GM18870 (cell line): ENCODE measurements around the gene ARHGAP6.
"Not testable (repeated sequence)": the region's sequence is repeated elsewhere in the genome, so short reads cannot be mapped to it uniquely, and the experiment has no call there.

Source experiments
- ATAC-seq: cut with Tn5 transposase; IDR thresholded peaks from one replicate; pipeline ENCODE4 v1.9.1; 2021; ENCODE audit warnings: moderate library complexity; ENCODE audit not compliant: unreplicated experiment

The ARHGAP6 gene

DNA sequence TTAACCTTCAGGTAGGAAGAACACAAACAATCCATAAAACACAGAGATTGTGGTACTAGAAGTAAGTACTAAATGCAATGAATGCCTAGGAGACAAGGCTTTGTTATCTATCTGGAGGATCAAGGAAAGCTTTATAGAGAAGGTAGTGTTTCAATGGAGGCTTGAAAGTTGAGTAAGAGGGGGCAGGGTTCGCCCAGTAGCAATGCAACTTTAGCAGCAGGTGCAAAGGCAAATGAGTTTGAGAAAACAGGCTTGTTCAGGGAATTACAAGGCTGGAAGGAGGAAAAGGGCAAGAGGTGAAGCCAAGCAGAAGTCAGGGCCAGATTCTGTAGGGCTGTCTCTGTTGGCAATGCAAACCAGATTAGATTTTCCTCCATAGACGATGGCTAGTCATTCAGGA, 408.0 kb downstream of the ARHGAP6 start:
- ATAC-seq: no peak

DNA sequence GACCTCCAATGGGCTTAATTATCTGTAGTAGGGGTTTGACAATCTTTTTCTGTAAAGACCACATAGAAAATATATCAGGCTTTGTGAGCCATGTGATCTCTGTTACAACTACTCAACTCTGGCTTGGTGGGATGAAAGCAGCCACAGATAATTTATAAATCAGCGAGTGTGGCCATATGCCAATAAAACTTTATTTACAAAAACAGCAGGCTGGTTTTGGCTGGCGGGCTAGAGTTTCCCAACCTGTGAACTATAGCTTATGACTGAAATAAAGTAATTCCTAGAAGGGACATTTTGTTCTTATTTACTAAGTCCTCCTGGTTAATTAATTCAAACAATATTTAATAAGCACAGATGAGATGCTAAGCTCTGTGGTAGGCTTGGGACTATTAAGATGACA, 408.4 kb downstream of the ARHGAP6 start:
- no peak for ATAC-seq

DNA sequence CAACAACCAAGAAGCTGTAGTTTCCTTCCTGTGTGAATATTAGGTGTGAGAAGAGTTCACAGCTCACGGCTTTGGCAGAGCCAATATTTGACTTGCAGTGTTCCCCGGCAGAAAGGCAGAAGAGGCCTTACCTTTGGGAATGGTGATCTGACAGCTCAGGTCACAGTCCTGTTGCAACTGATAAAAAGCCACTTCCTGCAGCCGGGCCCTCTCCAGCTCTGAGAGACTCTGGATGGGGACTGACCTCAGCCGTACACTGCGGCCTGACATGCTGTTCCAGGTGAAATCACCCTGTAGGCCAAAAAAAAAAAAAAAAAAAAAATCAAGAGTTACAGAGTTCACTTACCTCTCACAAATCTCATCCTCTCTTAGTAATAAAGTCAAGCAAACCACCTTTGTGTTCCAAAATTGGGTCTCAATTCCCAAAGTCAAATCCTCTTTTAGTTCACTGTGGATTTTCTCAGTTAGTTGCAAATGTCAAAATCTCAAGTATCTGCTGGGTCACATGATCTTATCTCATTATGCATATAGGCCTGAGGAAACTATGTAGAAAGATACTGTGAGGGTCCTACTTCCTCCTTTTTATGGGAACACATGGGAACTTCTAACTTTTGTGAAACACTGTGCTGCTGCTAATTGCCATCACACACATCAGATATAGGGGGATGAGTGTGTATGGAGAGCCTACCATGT, 411.2 kb downstream of the ARHGAP6 start:
- no peak for ATAC-seq

DNA sequence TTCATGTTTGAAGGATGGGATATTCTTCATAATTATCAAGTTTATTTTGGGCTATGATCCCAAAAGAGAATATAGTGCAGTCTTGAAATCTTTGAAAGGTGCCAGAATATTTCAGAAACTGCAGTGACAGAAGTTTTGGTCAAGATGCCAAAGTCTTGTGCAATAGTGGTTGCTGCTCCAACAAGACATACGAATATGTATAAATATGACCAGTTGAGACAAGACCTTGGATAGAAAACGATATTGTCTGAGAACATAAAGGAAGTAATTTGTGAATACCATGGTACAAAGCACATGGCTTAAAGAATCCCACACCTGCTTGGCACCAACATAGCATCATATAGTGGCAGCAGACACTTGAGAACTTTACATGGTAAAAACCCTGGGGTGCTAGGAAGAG, 421.1 kb downstream of the ARHGAP6 start:
- no peak for ATAC-seq

DNA sequence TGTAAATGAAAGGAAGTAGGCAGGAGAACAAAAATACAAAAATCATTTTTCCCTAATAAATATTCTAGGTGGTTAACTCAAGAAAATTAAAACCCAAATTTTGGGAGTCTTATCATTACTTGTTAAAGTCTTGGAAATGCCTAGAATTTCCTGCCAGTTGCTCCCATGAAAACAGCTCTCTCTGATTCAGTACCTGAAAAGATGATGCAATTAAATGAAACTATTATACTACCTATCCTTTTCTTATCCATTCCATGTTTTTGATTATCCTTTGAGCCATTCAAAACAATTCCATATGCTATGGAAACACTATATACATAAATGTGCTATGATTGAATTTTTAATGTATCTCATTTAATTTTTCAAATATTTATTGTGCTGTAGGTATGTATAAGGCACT, 423.0 kb downstream of the ARHGAP6 start:
- no peak for ATAC-seq

DNA sequence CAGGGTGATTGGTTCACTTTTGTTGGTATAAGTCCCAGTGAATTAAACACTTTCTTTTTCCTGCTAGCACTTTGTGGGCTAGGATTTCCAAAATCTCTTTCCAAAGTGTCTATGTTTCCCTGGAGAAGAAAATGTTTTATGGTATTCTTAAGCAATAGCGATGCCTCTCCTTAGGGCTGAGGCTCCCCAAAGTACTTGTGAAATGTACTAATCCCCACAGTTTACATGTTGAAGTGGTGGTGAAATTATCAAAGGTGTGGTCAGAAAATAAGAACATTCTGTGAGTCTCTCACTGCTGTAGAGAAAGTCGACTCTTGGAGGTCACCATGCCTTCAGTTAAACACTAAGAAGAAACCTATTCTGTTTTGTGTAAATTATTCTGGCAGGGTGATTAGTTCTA, 424.0 kb downstream of the ARHGAP6 start:
- ATAC-seq: no peak

DNA sequence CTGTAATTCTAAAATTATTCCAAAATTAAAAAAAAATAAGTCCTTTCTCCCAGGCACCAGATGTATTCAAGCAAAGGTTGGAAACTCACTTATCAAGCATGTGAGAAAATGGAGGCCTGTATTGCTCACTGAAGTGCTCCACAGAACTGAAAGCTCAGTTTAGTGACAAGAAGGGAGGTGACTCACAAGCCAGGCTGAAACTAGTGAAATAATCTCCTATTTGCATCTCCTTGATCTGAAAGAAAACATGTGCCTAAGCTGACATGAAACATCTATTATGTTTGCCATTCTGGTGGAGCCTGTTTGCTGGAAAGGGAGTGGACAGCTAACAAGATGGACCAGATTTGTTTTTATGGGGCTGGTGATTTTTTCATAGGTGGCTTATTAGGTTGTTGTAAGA, 426.5 kb downstream of the ARHGAP6 start:
- peak; percentile 73 for ATAC-seq

DNA sequence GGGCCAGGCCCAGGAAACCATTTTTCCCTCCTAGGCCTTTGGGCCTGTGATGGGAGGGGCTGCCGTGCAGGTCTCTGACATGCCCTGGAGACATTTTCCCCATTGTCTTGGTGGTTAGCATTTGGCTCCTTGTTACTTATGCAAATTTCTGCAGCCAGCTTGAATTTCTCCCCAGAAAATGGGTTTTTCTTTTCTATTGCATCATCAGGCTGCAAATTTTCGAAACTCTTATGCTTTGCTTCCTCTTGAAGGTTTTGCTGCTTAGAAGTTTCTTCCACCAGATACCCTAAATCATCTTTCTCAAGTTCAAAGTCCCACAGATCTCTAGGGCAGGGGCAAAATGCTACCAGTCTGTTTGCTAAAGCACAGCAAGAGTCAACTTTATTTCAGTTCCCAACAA, 430.3 kb downstream of the ARHGAP6 start:
- ATAC-seq: not testable (repeated sequence)

DNA sequence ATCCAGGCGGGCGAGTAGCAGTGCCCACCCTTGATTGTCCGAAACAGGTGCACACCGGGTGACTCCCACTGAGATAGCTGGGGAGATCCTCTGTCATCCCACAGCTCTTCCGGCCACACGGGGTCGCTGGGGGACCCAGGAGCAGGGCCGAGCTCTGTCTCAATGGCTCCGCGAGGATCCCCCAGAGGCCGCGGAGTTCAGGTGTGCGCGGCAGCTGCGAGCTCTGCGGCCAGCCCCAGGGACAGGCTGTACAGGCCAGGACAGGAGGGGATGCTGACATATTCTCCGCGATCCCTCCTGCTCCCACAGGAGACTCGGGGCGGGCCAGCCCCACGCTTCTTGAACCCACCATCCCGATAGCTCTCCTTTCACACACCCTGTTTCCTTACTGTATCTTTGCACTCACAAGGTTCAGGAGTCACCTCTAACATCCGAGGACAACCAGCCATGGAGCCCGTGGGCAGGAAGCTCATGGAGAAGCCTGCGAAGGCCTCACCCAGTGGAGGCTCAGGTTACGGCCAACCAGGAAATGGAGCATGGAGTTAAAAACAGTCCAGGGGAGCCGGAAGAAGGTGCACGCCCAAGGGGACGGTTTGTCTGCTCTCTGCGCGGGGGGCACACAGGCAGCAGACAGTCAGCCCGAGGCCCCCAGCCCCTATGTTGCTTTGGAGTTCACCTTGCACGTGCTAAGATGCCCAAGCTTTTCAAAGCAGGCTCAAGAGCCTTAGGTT, 450.4 kb downstream of the ARHGAP6 start:
- no peak for ATAC-seq

DNA sequence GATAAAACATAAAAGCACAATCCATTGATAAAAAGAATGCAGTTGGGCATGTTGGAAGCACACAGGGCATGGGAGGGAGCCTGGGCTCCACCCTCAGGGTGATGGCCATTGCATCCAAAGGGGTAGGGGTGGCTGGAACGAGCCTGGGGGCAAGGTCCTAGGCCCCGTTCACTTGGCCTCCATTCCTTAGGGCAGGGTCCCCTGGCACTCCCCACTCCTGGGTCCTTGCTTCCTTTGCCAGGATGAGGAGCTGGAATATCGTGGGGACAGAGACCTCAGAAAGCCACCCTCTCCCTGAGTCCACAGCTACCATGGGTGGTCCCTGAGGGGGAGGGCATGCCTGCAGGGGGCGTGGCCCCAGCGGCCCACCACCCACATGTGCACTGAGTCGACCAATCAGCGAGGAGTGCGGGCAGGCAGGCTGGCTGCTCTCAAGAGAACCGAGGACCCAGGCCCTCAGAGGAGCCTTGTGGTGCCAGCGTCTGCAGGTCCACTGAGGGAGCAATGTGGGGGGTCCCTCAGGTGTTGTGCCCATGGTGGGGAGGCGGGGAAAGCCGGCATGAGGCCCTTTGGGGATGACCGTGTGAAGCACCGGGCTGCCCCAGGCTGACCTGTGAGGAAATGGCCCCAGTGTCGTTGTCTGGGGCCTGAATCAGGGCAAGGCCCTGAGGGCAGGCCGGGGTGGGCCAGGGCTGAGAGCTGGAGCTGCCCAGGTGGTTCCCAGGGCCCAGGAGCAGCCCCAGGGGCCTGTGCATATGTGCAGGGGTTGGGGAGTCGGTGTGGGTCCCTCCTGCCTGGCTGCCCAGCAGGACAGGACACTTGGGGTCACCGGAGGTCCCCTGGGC, 451.2 kb downstream of the ARHGAP6 start:
- no peak for ATAC-seq

DNA sequence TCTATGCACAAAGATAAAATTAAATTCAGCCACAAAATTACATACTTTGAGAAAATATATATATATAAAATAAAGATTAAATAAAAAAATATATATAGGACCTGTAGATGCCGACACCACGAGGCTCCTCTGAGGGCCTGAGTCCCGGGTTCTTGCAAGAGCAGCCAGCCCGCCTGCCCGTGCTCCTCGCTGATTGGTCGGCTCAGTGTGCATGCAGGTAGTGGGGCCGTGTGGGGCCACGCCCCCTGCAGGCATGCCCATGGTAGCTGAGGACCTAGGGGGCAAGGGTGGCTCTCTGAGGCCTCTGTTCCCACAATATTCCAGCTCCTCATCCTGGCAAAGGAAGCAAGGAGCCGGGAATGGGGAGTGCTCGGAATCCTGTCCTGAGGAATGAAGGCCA, 453.0 kb downstream of the ARHGAP6 start:
- no peak for ATAC-seq

DNA sequence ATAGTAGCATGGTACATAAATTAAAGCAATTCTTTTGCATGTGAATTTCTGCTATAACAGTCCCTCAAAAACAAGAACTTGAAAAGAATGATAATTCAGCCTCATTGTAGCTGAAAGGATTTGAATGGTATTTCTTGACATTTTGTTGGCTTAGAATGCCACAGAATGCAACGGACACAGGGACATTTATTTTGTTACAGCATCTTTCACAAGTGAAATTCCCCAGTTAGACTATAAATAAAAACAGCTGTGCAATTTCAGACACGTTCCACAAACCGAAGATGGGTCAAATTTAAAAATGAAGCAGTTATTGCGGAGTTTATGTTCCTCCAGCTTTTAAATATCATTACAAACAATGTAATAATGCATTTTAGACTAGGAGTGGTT, 455.3 kb downstream of the ARHGAP6 start:
- no peak for ATAC-seq

DNA sequence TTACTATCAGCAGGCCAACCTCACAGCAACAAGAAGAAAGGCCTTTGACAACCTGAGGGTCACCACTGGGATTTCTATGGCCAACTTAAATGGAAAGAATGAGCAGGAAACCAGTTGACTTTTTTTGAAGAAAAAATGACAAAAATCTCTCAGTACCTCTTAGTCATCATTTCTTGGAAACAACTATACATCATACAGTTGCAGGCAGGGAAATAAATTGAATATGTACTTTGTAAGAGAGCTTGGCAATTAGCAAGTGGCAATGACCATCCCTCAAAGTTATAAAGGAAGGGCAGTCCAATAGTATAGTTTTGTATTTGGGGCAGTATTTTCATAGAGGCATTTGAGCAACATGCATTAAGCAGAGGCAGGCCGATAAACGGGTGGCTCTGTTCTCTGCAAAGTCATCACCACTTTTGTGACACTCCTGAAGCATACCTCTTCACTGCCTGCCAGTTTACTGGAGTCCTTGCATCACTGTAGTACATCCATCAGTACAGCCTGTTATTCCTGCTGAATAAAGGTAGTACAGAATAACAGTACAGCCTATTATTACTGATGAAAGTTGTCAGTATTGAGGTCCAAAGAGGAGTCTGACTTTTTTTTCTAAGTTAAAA, 455.8 kb downstream of the ARHGAP6 start:
- ATAC-seq: no peak

DNA sequence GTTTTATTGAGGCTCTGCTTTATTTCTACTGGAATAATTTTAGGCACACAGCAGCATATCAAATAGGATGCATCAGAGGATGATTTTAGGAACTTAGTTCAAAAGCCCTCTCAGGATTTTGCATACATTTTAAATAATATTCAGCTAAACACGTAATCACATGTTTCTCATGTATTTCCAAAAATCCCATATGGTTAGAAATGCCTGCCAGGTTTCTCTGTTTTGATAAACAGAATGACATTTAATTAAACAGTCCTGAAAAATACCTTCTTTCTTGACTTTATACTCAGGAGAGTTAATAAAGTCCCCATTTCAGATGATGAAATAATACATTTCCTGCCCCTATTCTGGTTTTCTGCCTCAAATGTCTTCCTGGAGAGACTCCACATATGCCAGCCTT, 459.0 kb downstream of the ARHGAP6 start:
- ATAC-seq: no peak

DNA sequence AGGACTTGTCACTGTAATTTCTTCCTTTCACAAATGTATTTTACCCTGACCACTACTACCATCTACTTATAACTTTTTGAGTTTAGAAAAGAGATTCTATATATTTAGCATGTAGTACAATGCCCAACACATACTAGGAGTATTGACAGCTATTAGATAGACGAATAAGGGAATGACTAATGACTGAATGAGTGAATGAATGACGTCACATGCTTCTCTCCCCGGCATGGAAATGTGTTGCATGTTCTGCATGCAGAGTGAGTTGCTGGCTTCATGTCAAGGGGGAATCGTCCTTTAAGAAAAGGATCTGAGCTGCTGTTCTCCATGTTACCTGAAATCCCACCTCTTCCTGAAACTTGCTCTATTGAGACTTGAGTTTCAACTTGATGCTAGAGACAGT, 459.9 kb downstream of the ARHGAP6 start:
- no peak for ATAC-seq

DNA sequence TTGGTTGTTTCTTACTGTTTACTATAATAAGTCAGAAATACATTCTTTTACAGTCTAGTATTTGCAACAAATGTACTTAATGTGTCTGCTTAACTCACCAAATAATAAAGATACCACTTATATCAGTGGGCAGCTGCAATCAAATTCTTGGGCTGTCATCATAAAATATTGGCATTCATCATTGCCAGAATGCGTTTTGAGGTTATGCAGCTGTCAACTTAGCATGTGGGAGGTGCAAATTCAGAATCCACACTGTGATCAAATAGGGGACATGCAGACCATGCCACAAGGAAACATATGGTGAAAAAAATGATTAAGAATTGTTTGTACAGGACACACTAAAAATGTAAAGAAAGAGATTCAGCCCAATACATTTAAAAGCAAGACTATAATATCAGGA, 468.0 kb downstream of the ARHGAP6 start:
- no peak for ATAC-seq

DNA sequence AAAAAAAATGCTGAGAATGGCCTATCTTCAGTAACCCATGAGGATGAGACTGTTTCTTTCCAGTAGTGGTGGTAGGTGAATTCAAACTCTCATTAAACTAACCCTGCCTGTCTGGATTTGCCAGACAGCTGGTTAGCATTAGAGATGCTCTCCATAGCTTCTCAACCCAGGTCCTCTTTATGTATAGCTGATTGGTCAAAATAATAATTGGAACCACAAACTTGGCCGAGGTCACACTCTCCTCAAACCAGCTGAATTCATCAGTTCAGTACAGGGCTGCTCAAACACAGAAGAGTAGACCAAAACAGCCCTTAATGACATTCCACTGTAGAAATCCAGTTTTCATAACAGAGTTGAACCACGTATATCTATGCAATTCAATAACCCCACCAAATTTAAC, 469.2 kb downstream of the ARHGAP6 start:
- ATAC-seq: no peak

DNA sequence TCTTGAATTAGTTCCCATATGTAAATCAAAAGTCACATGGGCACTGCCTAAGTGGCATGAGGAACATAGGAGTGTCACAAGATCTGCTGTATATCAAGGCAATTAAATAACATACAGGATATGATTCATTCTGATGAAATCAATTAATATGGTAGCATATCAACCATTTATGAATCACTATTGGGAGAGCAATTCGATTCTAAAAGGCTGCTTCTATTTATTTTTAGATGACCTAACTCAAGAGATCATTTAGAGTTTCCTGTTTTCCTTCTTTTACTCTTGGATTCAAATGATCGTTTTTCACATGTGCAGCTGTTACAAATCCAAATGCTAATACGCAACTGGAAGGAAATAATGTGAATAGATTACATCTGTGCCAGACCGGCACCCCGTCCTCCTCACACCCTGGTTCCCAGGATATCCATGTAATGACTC, 472.7 kb downstream of the ARHGAP6 start:
- no peak for ATAC-seq

DNA sequence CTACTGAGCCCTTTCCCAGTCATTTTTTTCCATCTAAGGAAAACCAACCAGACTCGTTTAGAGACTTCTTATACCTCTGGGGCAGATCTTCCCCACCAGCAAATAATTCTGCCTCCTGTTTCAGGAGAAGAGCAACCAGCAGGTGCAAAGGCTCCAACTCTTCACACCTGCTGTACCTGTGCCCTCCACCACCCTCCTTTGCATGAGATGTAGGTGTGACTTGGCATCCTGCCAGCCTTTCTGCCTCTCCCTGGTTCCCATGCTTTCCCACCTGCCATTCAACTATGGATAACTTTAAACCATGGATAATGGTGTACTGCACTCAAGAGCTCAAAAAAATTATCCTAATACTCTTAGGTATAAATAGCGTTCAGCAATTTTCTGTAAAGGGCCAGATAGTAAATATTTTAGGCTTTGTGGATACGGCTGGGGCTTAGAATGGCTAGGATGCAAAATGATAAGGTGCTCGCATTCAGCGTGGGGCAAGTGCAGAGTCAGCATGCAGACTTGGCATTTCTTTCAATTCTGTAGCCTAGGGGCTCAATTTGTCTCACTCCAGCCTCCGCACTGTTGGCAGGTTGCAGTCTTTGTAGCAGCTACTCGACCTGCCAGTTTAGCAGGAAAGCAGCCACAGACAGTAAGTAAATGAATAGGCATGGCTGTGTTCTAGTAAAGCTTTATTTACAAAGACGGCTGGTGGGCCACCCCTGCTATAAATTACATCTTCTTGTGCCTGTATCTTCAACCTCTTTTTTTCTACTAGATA, 474.8 kb downstream of the ARHGAP6 start:
- no peak for ATAC-seq

DNA sequence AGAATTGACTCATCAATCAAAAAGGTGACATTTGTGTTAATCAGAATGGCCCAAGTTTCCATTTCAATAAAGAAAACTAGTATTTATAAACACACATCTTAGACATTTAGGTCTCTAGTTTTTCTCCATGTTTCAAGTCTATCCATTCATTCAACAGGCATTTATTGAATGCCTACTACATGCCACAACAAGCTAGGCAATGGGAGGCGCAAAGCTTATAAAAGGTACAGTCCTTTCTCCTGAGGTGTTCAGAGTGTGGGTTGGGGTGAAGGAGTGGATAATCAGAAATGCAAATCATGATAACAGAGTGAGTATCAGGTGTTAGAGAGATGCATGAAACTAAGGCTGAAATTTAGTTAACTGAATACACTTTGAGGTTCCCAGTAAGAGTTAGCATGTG, 476.6 kb downstream of the ARHGAP6 start:
- no peak for ATAC-seq

DNA sequence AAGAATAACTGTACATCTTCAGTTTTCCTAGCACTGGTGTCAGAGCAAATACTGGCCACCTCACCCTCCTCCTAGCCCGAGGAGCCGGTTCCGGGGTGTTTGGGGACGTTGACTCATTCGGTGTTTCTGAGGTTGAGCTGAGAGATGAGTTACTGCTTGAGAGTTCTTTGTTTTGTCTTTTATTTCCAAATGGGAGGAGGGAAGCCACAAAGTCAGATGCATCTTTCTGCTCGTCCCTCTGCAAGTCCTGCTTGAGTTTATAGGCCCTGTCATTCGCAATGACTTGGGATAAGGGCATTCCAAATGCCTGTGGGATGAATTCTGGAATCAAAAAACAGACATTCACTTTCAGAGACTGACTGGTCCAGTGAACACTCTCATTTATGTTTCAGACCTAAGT, 477.1 kb downstream of the ARHGAP6 start:
- no peak for ATAC-seq
